ENCODE measurements around the gene UCKL1.
"Not testable (repeated sequence)": the region's sequence is repeated elsewhere in the genome, so short reads cannot be mapped to it uniquely, and the experiment has no call there.

The UCKL1 gene

GRCh38 chr20:63919130-63919529 is 37.1 kb downstream of the UCKL1 start:
- no peak for DNase-seq (ENCODE audit: low read depth)

GRCh38 chr20:63917811-63918210 is 38.4 kb downstream of the UCKL1 start:
- no peak for DNase-seq (ENCODE audit: low read depth)

GRCh38 chr20:63916371-63916939 is 39.8 kb downstream of the UCKL1 start:
- DNase-seq (ENCODE audit: low read depth) = not testable (repeated sequence)

- no peak for DNase-seq (ENCODE audit: low read depth)
Observed at GRCh38 chr20:63915471-63915870, 40.7 kb downstream of the UCKL1 start.

- no peak for DNase-seq (ENCODE audit: low read depth)
Observed at GRCh38 chr20:63913768-63914167, 42.4 kb downstream of the UCKL1 start.

GRCh38 chr20:63911176-63911575 is 45.0 kb downstream of the UCKL1 start:
- no peak for DNase-seq (ENCODE audit: low read depth)

- no peak for DNase-seq (ENCODE audit: low read depth)
Observed at GRCh38 chr20:63908008-63908682, 48.1 kb downstream of the UCKL1 start.

GRCh38 chr20:63903796-63904561 is 52.2 kb downstream of the UCKL1 start:
- DNase-seq (ENCODE audit: low read depth) = no peak

- DNase-seq (ENCODE audit: low read depth) = no peak
Observed at GRCh38 chr20:63900413-63900812, 55.8 kb downstream of the UCKL1 start.

GRCh38 chr20:63898882-63899558 is 57.2 kb downstream of the UCKL1 start:
- DNase-seq (ENCODE audit: low read depth) = no peak

- DNase-seq (ENCODE audit: low read depth) = no peak
Observed at GRCh38 chr20:63897978-63898561, 58.1 kb downstream of the UCKL1 start.

GRCh38 chr20:63896264-63897105 is 59.7 kb downstream of the UCKL1 start:
- DNase-seq (ENCODE audit: low read depth) = no peak

- no peak for DNase-seq (ENCODE audit: low read depth)
Observed at GRCh38 chr20:63895952-63896263, 60.3 kb downstream of the UCKL1 start.

- no peak for DNase-seq (ENCODE audit: low read depth)
Observed at GRCh38 chr20:63895202-63895951, 60.8 kb downstream of the UCKL1 start.

GRCh38 chr20:63894358-63895201 is 61.6 kb downstream of the UCKL1 start, which contains the start of gene DNAJC5:
Gene DNAJC5, plus strand, starts transcription at chr20:63895126. Its CDS starts 33,220 bp downstream, at chr20:63928346.
- DNase-seq (ENCODE audit: low read depth) = peak; percentile 94

- DNase-seq (ENCODE audit: low read depth) = no peak
Observed at GRCh38 chr20:63893999-63894357, 62.2 kb downstream of the UCKL1 start.

- no peak for DNase-seq (ENCODE audit: low read depth)
Observed at GRCh38 chr20:63892402-63892801, 63.8 kb downstream of the UCKL1 start.

- no peak for DNase-seq (ENCODE audit: low read depth)
Observed at GRCh38 chr20:63891061-63892002, 64.9 kb downstream of the UCKL1 start.

GRCh38 chr20:63890616-63891015 is 65.6 kb downstream of the UCKL1 start:
- no peak for DNase-seq (ENCODE audit: low read depth)

Data from activated T-cell treated with anti-CD3 and anti-CD28 coated beads for 24 hours (primary cell).